Ascending aorta (tissue), 2 donors: ENCODE measurements around the gene COL19A1. TPM values are rescaled to one million over a fixed set of nuclear protein-coding genes. Genes with fewer than 3 reads are reported as not detected.

Experiments
- DNase-seq, 2 donors: peaks; one replicate each; pipeline ENCODE4 v3.0.0-alpha.2; 2019; ENCODE audit warnings: low spot score in 2 of 2
- H3K27ac ChIP-seq, 2 donors: fragments of 200-600 bp; sonication (generic); one replicate each; pipeline ENCODE4 v1.5.1; 2016 to 2017; ENCODE audit warnings: mild to moderate bottlenecking in 1 of 2
- H3K27me3 ChIP-seq: fragments of 200-600 bp; sonication (generic); one replicate; pipeline ENCODE4 v1.5.1; 2017
- H3K36me3 ChIP-seq, 2 donors: fragments of 200-600 bp; sonication (generic); one replicate each; pipeline ENCODE4 v1.5.1; 2016
- H3K4me1 ChIP-seq, 2 donors: fragments of 200-600 bp; sonication (generic); one replicate each; pipeline ENCODE4 v1.5.1; 2016 to 2017; ENCODE audit warnings: mild to moderate bottlenecking in 1 of 2
- H3K4me3 ChIP-seq, 2 donors: fragments of 200-600 bp; sonication (generic); one replicate each; pipeline ENCODE4 v1.5.1; 2016 to 2017; ENCODE audit warnings: mild to moderate bottlenecking in 1 of 2
- H3K9me3 ChIP-seq, 2 donors: fragments of 200-600 bp; sonication (generic); one replicate each; pipeline ENCODE4 v1.5.1; 2016
- CTCF ChIP-seq, 3 experiments: fragments of 200-600 bp in 2 of 3; fragments of 450-650 bp in 1 of 3; sonication (generic) in 2 of 3; IDR thresholded peaks; one replicate each; pipeline ENCODE4 v1.5.1; 2016 to 2019; ENCODE audit warnings: antibody characterized with exemption in 3 of 3, mild to moderate bottlenecking in 1 of 3, moderate library complexity in 1 of 3
- intact Hi-C: fragments of 100-400 bp; cut with DNase I; formaldehyde crosslinking; loops from one replicate; pipeline ENCODE4 v1.15.1; 2023
- total RNA-seq: library from RNA; depleted of rRNA; stranded (reverse); fragments of >200 nt; gene quantifications from one replicate; pipeline ENCODE4 v1.1.0, GENCODE V29; 2016

COL19A1 gene
- total RNA-seq, 1 donor from 2014 or later = not detected

DNA sequence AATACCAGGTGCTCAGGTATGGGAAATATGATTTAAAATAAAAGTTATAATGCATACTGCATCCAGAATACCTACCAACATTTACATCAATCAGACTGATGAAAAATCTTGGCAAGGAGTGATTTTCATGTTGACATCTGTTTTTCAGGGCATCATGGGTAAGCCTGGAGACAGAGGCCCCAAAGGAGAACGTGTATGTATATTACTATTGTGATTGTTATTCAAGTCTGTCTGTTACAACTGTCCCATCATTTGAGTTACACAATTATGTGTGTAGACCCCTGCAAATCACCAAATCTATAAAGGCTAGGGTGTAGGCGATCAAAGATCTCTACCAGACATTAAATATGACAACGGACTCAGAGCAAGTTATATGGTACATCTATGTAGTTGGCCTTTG, 318.4 kb downstream of the COL19A1 start:
- intact Hi-C loops = no loop called here

GRCh38 chr6:70186461-70186860, 320.1 kb downstream of the COL19A1 start:
- intact Hi-C loops = no loop called here
- Histone ChIP-seq H3K36me3 (no peaks in the 10 kb centered on the region), H3K4me3 (no peak overlapping the region), H3K4me1 (no peaks in the 10 kb centered on the region), H3K27me3 (no peaks in the 10 kb centered on the region), H3K9me3 (no peaks in the 10 kb centered on the region), H3K27ac (no peak overlapping the region)
- no peak for DNase-seq
- no peak for TF ChIP-seq CTCF (IDR thresholded peaks at IDR 0.05)

More for the DNA sequence above, 318.4 kb downstream of the COL19A1 start:
- Histone ChIP-seq H3K9me3 (no peaks in the 10 kb centered on the region), H3K27ac (no peak overlapping the region), H3K27me3 (no peaks in the 10 kb centered on the region), H3K36me3 (no peaks in the 10 kb centered on the region), H3K4me1 (no peaks in the 10 kb centered on the region), H3K4me3 (no peak overlapping the region)
- DNase-seq = no peak
- no peak for TF ChIP-seq CTCF (IDR thresholded peaks at IDR 0.05)

GRCh38 chr6:70188202-70188601, 321.8 kb downstream of the COL19A1 start:
- Histone ChIP-seq H3K27ac (no peak overlapping the region), H3K27me3 (no peaks in the 10 kb centered on the region), H3K4me1 (no peaks in the 10 kb centered on the region), H3K36me3 (no peaks in the 10 kb centered on the region), H3K4me3 (no peak overlapping the region), H3K9me3 (no peaks in the 10 kb centered on the region)
- DNase-seq = no peak
- intact Hi-C loops = no loop called here
- TF ChIP-seq CTCF (IDR thresholded peaks at IDR 0.05) = no peak

DNA sequence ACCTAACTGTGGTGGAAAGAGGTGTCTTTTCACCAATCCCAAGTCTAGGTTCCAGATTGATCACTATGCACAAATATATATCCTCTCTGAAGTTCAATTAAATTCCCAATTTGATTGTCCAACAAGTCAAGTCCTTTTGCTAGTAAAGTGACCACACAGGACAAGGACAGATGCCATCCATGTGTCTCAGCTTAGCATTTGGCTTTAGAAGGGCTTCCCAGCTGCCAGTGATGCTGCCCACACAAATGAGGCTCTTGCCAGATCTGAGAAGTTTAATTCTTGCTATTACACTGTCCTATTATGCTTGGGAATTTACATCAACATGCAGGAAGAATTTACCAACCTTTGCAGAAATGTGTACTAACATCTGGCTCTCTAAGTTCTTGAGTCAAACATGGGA, 328.1 kb downstream of the COL19A1 start:
- Histone ChIP-seq H3K9me3 (no peaks in the 10 kb centered on the region), H3K27ac (no peak overlapping the region), H3K4me1 (no peaks in the 10 kb centered on the region), H3K27me3 (no peaks in the 10 kb centered on the region), H3K4me3 (no peak overlapping the region), H3K36me3 (no peaks in the 10 kb centered on the region)
- intact Hi-C loops = no loop called here
- no peak for TF ChIP-seq CTCF (IDR thresholded peaks at IDR 0.05)
- DNase-seq = no peak

DNA sequence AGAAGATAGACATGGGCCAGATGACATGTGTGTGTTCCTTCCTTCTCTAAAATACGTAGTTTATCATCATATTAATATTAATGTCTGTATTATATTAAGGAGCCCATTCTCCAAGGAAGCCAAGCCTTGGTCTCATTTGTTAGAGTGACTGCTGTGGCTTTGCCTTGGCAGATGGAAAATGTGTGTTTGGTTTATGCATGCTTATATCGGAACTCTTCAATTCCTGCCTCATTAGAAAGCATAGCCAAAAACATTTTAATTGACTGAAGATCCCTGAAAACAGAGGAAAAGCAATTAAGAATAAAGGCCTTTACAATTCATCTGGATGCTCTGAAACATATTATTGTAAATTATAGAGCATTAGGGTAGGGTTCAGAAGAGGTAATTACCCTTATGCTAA, 330.2 kb downstream of the COL19A1 start:
- Histone ChIP-seq H3K9me3 (no peaks in the 10 kb centered on the region), H3K4me1 (no peaks in the 10 kb centered on the region), H3K4me3 (no peak overlapping the region), H3K27me3 (no peaks in the 10 kb centered on the region), H3K36me3 (no peaks in the 10 kb centered on the region), H3K27ac (no peak overlapping the region)
- DNase-seq = no peak
- intact Hi-C loops = no loop called here
- TF ChIP-seq CTCF (IDR thresholded peaks at IDR 0.05) = no peak

DNA sequence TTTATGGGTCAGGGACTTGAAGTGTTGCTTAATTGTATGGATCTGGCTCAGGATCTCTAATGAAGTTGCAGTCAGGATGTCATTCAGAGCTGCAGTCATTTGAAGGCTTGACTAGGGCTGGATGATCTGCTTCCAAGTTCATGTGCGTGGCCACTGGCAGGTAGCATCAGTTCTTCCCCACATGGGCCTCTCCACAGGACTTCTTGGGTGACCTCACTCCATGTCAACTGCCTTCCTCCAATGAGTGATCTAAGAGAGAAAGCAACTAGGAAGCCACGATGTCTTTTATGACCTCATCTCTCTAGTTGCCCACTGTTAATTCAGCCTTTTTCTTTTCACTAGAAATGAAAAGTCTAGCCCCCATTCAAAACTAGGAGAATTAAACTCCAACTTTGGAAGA, 332.4 kb downstream of the COL19A1 start:
- Histone ChIP-seq H3K36me3 (no peaks in the 10 kb centered on the region), H3K4me1 (no peaks in the 10 kb centered on the region), H3K4me3 (no peak overlapping the region), H3K9me3 (no peaks in the 10 kb centered on the region), H3K27ac (no peak overlapping the region), H3K27me3 (no peaks in the 10 kb centered on the region)
- no peak for TF ChIP-seq CTCF (IDR thresholded peaks at IDR 0.05)
- intact Hi-C loops = no loop called here
- no peak for DNase-seq
